Activated naive CD4-positive, alpha-beta T cell treated with anti-CD3 and anti-CD28 coated beads, Interleukin-2, amount 10 ng/mL, durations not matched to agents 7 days and 5 days (primary cell): ENCODE data around the gene GATD1.

Source experiments
- CTCF ChIA-PET: fragments of 350-600 bp; sonication (Branson Sonifier 250); formaldehyde crosslinking; loops from one replicate; lab custom pipeline; 2021; ENCODE audit warnings: antibody characterized with exemption; lab: Charles Lee
- DNase-seq: peaks from one replicate; pipeline ENCODE4 v3.0.0-alpha.2; 2020
- H3K27ac Mint-ChIP-seq: one replicate; pipeline ENCODE4 v1.8.0; 2021; ENCODE audit warnings: mild to moderate bottlenecking, moderate library complexity, mixed read lengths
- H3K27me3 Mint-ChIP-seq: one replicate; pipeline ENCODE4 v1.8.0; 2021; ENCODE audit warnings: mild to moderate bottlenecking, mixed read lengths
- H3K36me3 Mint-ChIP-seq: one replicate; pipeline ENCODE4 v1.8.0; 2021; ENCODE audit warnings: mixed read lengths
- H3K4me1 Mint-ChIP-seq: one replicate; pipeline ENCODE4 v1.8.0; 2021; ENCODE audit warnings: mixed read lengths
- H3K4me3 Mint-ChIP-seq: one replicate; pipeline ENCODE4 v1.8.0; 2021; ENCODE audit warnings: mild to moderate bottlenecking, moderate library complexity, mixed read lengths
- H3K9me3 Mint-ChIP-seq: one replicate; pipeline ENCODE4 v1.8.0; 2021; ENCODE audit warnings: mixed read lengths

Gene GATD1

DNA sequence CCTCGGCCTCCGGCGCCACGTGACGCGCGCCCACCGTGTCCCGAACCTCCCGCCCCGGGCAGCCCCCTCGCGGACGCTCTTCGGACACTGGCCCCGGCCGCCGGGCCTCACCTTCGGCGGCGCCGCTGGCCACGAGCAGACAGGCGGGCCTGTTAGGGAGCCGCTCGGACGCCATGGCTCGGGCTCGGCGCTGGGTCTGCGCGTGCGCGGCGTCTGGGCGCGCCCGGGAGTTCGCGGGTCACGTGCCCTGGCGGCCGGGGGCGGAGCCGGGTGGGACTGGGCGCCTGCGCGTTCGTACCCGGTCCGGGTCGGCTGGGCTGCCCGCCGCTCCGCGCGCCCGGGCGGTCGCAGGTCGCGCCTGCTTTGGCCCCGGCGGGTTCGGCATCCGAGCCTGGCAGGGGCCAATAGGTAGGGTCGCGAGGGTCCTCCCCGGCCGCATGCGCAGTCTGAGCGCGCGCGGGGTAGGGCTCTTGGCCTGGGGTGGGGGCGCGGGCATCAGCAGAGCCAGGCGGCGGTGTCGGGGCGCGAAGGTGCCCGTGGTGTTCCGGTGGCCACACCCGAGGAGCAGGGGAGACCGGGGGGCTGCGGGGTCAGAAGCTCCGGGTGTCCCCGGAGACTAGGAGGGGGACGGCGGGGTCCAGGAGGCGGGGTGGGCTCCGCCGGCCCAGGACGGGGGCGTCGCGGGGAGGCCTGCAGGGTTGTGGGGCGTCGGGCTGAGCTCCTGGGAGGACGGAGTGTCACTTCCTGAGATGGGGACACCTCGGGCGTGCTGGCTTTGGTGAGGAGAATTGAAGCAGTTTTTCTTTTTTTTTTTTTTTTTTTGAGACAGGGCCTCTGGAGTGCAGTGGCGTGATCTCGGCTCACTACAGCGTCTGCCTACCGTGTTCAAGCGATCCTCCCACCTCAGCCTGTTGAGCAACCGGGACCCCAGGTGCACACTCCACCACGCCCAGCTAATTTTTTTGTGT, at the start of gene GATD1:
Gene GATD1 (minus strand): TSS at position 200 of the 968 bp plus-strand sequence. CDS start 25 bp downstream, at position 175.
- H3K9me3 Mint-ChIP-seq, result no peaks in the 10 kb centered on the region
- peaks cover 37% of the 10 kb centered on the region for H3K4me1 Mint-ChIP-seq
- DNase-seq, result peak; percentile 95
- CTCF ChIA-PET, result interaction anchor here (0.7 to 0.9 kb wide), 2 partner anchors 12 to 16 kb away, joined by 3 to 4 read pairs; partner anchors contain the start of gene CEND1
- peaks cover 6% of the 10 kb centered on the region for H3K36me3 Mint-ChIP-seq
- H3K4me3 Mint-ChIP-seq, result peak within 1 kb of the TSS; percentile 84
- H3K27me3 Mint-ChIP-seq, result no peaks in the 10 kb centered on the region
- peak within 1 kb of the TSS; percentile 87 for H3K27ac Mint-ChIP-seq

- CTCF ChIA-PET, result no interaction called here
- Mint-ChIP-seq H3K4me1 (peaks cover 44% of the 10 kb centered on the region), H3K9me3 (no peaks in the 10 kb centered on the region), H3K27me3 (peaks cover 45% of the 10 kb centered on the region), H3K27ac (peak overlapping the region; percentile 76), H3K36me3 (peaks cover 13% of the 10 kb centered on the region), H3K4me3 (peak overlapping the region; percentile 78)
- no peak for DNase-seq
These were observed 49.5 kb upstream of the GATD1 start for GRCh38 chr11:826836-827145.

DNA sequence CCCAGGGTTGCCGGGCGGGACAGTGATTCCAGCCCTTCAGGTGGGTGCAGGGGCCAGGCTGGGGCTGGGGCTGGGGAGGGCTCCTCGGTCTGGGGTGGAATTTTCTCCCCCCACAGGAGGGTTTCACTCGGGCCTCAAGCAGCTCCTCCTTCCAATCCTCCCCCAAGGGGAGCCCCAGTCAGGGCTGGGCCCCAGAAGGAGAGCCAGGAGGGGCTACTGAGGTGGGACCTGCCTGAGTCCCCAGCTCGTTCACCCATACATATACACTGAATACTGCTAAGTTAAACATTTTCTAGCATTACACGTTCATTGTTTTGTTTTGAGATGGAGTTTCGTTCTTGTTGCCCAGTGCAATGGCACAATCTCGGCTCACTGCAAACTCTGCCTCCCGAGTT, 48.9 kb upstream of the GATD1 start:
- CTCF ChIA-PET, result no interaction called here
- no peak for DNase-seq
- Mint-ChIP-seq H3K27me3 (peaks cover 40% of the 10 kb centered on the region), H3K27ac (peak overlapping the region; percentile 76), H3K9me3 (no peaks in the 10 kb centered on the region), H3K4me3 (peak overlapping the region; percentile 78), H3K36me3 (peaks cover 13% of the 10 kb centered on the region), H3K4me1 (peaks cover 40% of the 10 kb centered on the region)

- Mint-ChIP-seq H3K4me1 (peaks cover 45% of the 10 kb centered on the region), H3K9me3 (no peaks in the 10 kb centered on the region), H3K36me3 (peaks cover 13% of the 10 kb centered on the region), H3K27me3 (peaks cover 33% of the 10 kb centered on the region), H3K27ac (no peak overlapping the region), H3K4me3 (no peak overlapping the region)
- no peak for DNase-seq
- CTCF ChIA-PET, result no interaction called here
These were observed 48.3 kb upstream of the GATD1 start for GRCh38 chr11:825366-826226.

DNA sequence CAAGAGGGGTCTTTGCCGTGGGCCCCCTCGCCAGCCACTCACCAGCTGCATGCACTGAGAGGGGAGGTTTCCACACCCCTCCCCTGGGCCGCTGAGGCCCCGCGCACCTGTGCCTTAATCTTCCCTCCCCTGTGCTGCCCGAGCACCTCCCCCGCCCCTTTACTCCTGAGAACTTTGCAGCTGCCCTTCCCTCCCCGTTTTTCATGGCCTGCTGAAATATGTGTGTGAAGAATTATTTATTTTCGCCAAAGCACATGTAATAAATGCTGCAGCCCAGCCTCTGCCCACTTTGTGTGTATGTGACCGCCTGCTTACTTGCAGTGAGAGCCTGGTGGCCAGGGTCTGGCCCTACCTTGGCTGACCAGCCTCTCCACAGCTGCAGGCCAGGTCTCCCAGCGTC, 47.7 kb upstream of the GATD1 start:
- H3K27ac Mint-ChIP-seq, result no peak overlapping the region
- peaks cover 46% of the 10 kb centered on the region for H3K4me1 Mint-ChIP-seq
- DNase-seq, result no peak
- peaks cover 13% of the 10 kb centered on the region for H3K36me3 Mint-ChIP-seq
- H3K27me3 Mint-ChIP-seq, result peaks cover 27% of the 10 kb centered on the region
- CTCF ChIA-PET, result no interaction called here
- no peak overlapping the region for H3K4me3 Mint-ChIP-seq
- H3K9me3 Mint-ChIP-seq, result no peaks in the 10 kb centered on the region

DNA sequence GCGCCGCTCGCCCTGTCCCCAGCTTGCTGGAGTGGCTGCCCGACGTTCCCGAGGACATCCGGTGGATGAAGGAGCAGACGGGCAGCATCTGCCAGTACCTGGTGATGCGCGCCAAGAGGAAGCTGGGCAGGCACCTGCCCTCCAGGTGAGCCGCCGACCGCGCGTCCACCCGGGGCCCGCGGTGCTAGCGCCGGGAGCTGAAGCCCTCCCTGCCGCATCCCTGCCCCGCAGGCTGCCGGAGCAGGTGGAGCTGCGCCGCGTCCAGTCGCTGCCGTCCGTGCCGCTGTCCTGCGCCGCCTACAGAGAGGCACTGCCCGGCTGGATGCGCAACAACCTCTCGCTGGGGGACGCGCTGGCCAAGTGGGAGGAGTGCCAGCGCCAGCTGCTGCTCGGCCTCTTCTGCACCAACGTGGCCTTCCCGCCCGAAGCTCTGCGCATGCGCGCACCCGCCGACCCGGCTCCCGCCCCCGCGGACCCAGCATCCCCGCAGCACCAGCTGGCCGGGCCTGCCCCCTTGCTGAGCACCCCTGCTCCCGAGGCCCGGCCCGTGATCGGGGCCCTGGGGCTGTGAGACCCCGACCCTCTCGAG, 47.1 kb upstream of the GATD1 start:
- CTCF ChIA-PET, result no interaction called here
- H3K36me3 Mint-ChIP-seq, result peaks cover 11% of the 10 kb centered on the region
- no peak overlapping the region for H3K27ac Mint-ChIP-seq

GRCh38 chr11:823441-824291, 46.4 kb upstream of the GATD1 start:
- no peak overlapping the region for H3K27ac Mint-ChIP-seq
- H3K36me3 Mint-ChIP-seq, result peaks cover 11% of the 10 kb centered on the region
- no peak overlapping the region for H3K4me3 Mint-ChIP-seq
- H3K27me3 Mint-ChIP-seq, result peaks cover 14% of the 10 kb centered on the region
- CTCF ChIA-PET, result no interaction called here
- H3K9me3 Mint-ChIP-seq, result no peaks in the 10 kb centered on the region
- H3K4me1 Mint-ChIP-seq, result peaks cover 36% of the 10 kb centered on the region
- DNase-seq, result no peak

More for the DNA sequence above, 47.1 kb upstream of the GATD1 start:
- peaks cover 41% of the 10 kb centered on the region for H3K4me1 Mint-ChIP-seq
- H3K27me3 Mint-ChIP-seq, result peaks cover 21% of the 10 kb centered on the region
- no peaks in the 10 kb centered on the region for H3K9me3 Mint-ChIP-seq
- no peak overlapping the region for H3K4me3 Mint-ChIP-seq
- DNase-seq, result no peak

DNA sequence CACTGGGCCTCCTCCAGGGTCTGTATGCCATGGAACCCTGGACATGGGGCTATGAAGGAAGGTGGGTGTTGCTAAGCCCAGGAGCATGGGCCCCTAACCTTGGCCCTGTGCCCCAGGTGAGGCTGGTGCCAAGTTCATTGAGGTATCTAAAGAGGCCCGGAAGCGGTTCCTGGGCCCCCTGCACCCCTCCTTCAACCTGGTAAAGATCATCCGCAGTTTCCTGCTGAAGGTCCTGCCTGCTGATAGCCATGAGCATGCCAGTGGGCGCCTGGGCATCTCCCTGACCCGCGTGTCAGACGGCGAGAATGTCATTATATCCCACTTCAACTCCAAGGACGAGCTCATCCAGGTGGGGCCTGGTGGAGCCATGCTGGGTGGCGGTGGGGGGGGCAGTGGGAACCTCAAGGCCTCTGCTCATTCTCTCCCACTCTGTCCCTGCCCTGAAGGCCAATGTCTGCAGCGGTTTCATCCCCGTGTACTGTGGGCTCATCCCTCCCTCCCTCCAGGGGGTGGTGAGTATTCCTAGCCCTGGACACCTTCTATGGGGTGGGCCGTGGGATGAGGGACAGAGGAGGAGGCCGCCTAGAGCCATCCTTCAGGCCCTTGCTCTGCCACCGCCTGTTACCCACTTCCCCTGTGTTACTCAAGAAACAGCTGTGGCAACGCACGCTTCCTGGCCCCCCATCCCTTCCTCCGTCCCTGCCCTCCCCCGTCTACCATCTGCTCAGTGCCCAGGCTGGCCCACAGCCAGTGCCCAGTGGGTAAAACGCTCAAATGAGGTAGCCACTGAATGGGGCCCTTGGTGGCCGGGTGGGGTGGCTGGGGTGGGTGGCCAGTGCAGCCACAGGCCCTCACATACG, 44.5 kb upstream of the GATD1 start:
- Mint-ChIP-seq H3K27me3 (no peaks in the 10 kb centered on the region), H3K27ac (peak overlapping the region; percentile 45), H3K36me3 (peaks cover 9% of the 10 kb centered on the region), H3K4me1 (peaks cover 28% of the 10 kb centered on the region), H3K4me3 (peak overlapping the region; percentile 82), H3K9me3 (no peaks in the 10 kb centered on the region)
- CTCF ChIA-PET, result interaction anchor here (1.6 kb wide), 1 partner anchor 22 kb away, joined by 3 read pairs; no protein-coding TSS in a partner anchor
- no peak for DNase-seq

GRCh38 chr11:820655-821511, 43.6 kb upstream of the GATD1 start:
- no peak for DNase-seq
- no peaks in the 10 kb centered on the region for H3K9me3 Mint-ChIP-seq
- peaks cover 22% of the 10 kb centered on the region for H3K4me1 Mint-ChIP-seq
- no peaks in the 10 kb centered on the region for H3K27me3 Mint-ChIP-seq
- peaks cover 9% of the 10 kb centered on the region for H3K36me3 Mint-ChIP-seq
- H3K27ac Mint-ChIP-seq, result peak overlapping the region; percentile 90
- peak overlapping the region; percentile 82 for H3K4me3 Mint-ChIP-seq
- CTCF ChIA-PET, result interaction anchor here (1.6 kb wide), 1 partner anchor 22 kb away, joined by 3 read pairs; no protein-coding TSS in a partner anchor

- Mint-ChIP-seq H3K4me3 (peak overlapping the region; percentile 82), H3K27ac (peak overlapping the region; percentile 90), H3K36me3 (peaks cover 7% of the 10 kb centered on the region)
These were observed 42.8 kb upstream of the GATD1 start for GRCh38 chr11:819943-820649.

DNA sequence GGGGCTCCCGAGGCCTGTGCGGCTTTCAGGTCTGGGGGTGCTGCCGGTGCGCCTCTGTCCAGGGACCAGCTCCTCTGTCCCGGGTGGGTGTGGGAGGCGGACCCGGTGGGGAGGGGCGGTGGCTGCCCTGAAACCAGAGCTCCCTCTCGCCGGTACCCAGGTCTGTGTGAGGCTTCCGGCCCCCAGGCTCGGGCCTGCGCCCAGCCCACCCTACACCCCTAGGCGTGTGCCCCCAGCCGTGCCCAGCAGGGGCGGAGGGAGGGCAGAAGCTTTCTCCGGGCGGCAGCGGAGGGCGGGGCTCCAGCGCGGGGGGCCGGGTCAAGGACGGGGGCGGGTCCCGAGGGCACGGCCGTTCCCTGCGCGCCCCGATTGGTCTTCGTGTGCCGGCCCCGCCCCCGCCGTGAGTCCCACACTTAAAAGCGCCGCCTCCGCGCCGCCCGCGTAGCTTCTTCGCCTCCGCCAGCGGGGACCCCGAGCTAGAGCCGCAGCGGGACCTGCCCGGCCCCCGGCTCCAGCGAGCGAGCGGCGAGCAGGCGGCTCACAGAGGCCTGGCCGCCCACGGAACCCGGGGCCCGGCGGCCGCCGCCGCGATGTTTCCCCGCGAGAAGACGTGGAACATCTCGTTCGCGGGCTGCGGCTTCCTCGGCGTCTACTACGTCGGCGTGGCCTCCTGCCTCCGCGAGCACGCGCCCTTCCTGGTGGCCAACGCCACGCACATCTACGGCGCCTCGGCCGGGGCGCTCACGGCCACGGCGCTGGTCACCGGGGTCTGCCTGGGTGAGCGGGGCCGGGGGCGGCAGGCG, 42.0 kb upstream of the GATD1 start:
- Mint-ChIP-seq H3K36me3 (peaks cover 2% of the 10 kb centered on the region), H3K4me1 (peaks cover 15% of the 10 kb centered on the region), H3K27me3 (no peaks in the 10 kb centered on the region), H3K9me3 (no peaks in the 10 kb centered on the region), H3K27ac (peak overlapping the region; percentile 90), H3K4me3 (peak overlapping the region; percentile 82)
- CTCF ChIA-PET, result no interaction called here
- DNase-seq, result peak; percentile 93

More at GRCh38 chr11:819943-820649, 42.8 kb upstream of the GATD1 start:
- H3K9me3 Mint-ChIP-seq, result no peaks in the 10 kb centered on the region
- DNase-seq, result peak; percentile 98
- CTCF ChIA-PET, result no interaction called here
- peaks cover 19% of the 10 kb centered on the region for H3K4me1 Mint-ChIP-seq
- H3K27me3 Mint-ChIP-seq, result no peaks in the 10 kb centered on the region
